ENCODE results near the gene ACIN1. TPM values are rescaled to one million over a fixed set of nuclear protein-coding genes. Genes with fewer than 3 reads are reported as not detected.
A peak's percentile ranks its signal among the peaks of the same experiment; 100 is the strongest.

Gene ACIN1
- total and polyA plus RNA-seq, 2 experiments from 2014 or later = 76.1 to 172 TPM

DNA sequence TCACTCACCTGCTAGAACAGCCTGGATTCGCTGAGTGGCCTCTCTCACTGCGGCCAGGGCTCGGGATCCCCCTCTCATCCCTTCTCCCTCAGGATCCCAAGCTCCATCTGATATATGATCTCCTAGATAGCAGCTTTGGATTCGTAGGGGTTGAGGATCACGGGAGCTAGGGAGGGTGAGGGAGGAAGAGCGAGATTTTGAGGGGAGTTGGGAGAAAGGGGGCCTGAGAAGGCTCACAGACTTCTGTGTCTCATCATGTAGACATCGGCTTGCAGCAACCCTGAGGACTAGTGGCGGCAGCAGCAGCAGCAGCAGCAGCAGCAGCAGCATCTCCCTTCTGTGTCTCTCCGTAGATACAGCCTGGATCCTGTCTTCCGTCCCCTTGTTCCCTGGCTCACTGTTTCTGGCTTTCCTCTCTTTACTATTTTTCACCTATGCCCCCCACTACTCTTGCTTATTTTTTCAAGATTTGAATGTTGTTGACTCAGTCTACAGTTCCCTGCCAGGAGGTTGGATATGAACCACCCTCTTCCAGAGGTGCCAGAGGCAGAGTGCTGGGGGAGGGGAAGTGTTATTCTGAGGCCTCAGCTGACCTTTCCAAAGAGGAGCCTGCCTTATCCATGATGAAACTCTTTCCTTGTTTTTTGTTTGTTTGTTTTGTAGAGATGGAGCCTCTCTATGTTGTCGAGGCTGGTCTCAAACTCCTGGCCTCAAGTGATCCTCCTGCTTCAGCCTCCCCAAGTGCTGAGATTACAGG, 9.8 kb upstream of the ACIN1 start, which contains the start of gene CIROP:
Gene CIROP (minus strand): TSS at position 399 of the 757 bp plus-strand sequence. CDS start 69 bp downstream, at position 330.
- H3K36me3 ChIP-seq (ENCODE audit: insufficient read depth) = no peaks in the 10 kb centered on the region
- H3K4me3 ChIP-seq = no peak within 1 kb of the TSS
- ATAC-seq (peak; percentile 57), DNase-seq (ENCODE audit: low spot score) (no peak)
- peak within 1 kb of the TSS; percentile 29 for H3K4me2 ChIP-seq
- peak within 1 kb of the TSS; percentile 19; the same call in 1 of the 3 replicates for H3K4me3 Mint-ChIP-seq
- H3K36me3 Mint-ChIP-seq (ENCODE audit: low read depth) = peaks cover 4% of the 10 kb centered on the region; the same call in 1 of the 3 replicates
- H3K27ac Mint-ChIP-seq = no peak within 1 kb of the TSS
- no peaks in the 10 kb centered on the region for H3K27me3 ChIP-seq (ENCODE audit: insufficient read depth)
- H3K4me1 ChIP-seq (ENCODE audit: insufficient read depth) = peaks cover 12% of the 10 kb centered on the region
- TF ChIP-seq STAT1 (IDR thresholded peaks at IDR 0.05; ENCODE audit: unreplicated experiment) (no peak), JUNB (IDR thresholded peaks at IDR 0.05; ENCODE audit: unreplicated experiment) (no peak), CREB1 (CRISPR knock-in tag; IDR thresholded peaks at IDR 0.05; ENCODE audit: low read depth) (no peak)
- TF ChIP-seq, protein P1, sequence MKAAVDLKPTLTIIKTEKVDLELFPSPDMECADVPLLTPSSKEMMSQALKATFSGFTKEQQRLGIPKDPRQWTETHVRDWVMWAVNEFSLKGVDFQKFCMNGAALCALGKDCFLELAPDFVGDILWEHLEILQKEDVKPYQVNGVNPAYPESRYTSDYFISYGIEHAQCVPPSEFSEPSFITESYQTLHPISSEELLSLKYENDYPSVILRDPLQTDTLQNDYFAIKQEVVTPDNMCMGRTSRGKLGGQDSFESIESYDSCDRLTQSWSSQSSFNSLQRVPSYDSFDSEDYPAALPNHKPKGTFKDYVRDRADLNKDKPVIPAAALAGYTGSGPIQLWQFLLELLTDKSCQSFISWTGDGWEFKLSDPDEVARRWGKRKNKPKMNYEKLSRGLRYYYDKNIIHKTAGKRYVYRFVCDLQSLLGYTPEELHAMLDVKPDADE (IDR thresholded peaks at IDR 0.05) = no peak
- TF ChIP-seq, protein P2, sequence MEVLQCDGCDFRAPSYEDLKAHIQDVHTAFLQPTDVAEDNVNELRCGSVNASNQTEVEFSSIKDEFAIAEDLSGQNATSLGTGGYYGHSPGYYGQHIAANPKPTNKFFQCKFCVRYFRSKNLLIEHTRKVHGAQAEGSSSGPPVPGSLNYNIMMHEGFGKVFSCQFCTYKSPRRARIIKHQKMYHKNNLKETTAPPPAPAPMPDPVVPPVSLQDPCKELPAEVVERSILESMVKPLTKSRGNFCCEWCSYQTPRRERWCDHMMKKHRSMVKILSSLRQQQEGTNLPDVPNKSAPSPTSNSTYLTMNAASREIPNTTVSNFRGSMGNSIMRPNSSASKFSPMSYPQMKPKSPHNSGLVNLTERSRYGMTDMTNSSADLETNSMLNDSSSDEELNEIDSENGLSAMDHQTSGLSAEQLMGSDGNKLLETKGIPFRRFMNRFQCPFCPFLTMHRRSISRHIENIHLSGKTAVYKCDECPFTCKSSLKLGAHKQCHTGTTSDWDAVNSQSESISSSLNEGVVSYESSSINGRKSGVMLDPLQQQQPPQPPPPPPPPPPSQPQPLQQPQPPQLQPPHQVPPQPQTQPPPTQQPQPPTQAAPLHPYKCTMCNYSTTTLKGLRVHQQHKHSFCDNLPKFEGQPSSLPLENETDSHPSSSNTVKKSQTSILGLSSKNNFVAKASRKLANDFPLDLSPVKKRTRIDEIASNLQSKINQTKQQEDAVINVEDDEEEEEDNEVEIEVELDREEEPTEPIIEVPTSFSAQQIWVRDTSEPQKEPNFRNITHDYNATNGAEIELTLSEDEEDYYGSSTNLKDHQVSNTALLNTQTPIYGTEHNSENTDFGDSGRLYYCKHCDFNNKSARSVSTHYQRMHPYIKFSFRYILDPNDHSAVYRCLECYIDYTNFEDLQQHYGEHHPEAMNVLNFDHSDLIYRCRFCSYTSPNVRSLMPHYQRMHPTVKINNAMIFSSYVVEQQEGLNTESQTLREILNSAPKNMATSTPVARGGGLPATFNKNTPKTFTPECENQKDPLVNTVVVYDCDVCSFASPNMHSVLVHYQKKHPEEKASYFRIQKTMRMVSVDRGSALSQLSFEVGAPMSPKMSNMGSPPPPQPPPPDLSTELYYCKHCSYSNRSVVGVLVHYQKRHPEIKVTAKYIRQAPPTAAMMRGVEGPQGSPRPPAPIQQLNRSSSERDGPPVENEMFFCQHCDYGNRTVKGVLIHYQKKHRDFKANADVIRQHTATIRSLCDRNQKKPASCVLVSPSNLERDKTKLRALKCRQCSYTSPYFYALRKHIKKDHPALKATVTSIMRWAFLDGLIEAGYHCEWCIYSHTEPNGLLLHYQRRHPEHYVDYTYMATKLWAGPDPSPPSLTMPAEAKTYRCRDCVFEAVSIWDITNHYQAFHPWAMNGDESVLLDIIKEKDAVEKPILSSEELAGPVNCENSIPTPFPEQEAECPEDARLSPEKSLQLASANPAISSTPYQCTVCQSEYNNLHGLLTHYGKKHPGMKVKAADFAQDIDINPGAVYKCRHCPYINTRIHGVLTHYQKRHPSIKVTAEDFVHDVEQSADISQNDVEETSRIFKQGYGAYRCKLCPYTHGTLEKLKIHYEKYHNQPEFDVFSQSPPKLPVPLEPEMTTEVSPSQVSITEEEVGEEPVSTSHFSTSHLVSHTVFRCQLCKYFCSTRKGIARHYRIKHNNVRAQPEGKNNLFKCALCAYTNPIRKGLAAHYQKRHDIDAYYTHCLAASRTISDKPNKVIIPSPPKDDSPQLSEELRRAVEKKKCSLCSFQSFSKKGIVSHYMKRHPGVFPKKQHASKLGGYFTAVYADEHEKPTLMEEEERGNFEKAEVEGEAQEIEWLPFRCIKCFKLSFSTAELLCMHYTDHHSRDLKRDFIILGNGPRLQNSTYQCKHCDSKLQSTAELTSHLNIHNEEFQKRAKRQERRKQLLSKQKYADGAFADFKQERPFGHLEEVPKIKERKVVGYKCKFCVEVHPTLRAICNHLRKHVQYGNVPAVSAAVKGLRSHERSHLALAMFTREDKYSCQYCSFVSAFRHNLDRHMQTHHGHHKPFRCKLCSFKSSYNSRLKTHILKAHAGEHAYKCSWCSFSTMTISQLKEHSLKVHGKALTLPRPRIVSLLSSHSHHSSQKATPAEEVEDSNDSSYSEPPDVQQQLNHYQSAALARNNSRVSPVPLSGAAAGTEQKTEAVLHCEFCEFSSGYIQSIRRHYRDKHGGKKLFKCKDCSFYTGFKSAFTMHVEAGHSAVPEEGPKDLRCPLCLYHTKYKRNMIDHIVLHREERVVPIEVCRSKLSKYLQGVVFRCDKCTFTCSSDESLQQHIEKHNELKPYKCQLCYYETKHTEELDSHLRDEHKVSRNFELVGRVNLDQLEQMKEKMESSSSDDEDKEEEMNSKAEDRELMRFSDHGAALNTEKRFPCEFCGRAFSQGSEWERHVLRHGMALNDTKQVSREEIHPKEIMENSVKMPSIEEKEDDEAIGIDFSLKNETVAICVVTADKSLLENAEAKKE (CRISPR knock-in tag; IDR thresholded peaks at IDR 0.05) = no peak
- TF ChIP-seq, protein P3, sequence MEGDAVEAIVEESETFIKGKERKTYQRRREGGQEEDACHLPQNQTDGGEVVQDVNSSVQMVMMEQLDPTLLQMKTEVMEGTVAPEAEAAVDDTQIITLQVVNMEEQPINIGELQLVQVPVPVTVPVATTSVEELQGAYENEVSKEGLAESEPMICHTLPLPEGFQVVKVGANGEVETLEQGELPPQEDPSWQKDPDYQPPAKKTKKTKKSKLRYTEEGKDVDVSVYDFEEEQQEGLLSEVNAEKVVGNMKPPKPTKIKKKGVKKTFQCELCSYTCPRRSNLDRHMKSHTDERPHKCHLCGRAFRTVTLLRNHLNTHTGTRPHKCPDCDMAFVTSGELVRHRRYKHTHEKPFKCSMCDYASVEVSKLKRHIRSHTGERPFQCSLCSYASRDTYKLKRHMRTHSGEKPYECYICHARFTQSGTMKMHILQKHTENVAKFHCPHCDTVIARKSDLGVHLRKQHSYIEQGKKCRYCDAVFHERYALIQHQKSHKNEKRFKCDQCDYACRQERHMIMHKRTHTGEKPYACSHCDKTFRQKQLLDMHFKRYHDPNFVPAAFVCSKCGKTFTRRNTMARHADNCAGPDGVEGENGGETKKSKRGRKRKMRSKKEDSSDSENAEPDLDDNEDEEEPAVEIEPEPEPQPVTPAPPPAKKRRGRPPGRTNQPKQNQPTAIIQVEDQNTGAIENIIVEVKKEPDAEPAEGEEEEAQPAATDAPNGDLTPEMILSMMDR (conservative IDR thresholded peaks at IDR 0.05; ENCODE audit: low read depth in 2 of 2) = no peak
- TF ChIP-seq, protein P4, sequence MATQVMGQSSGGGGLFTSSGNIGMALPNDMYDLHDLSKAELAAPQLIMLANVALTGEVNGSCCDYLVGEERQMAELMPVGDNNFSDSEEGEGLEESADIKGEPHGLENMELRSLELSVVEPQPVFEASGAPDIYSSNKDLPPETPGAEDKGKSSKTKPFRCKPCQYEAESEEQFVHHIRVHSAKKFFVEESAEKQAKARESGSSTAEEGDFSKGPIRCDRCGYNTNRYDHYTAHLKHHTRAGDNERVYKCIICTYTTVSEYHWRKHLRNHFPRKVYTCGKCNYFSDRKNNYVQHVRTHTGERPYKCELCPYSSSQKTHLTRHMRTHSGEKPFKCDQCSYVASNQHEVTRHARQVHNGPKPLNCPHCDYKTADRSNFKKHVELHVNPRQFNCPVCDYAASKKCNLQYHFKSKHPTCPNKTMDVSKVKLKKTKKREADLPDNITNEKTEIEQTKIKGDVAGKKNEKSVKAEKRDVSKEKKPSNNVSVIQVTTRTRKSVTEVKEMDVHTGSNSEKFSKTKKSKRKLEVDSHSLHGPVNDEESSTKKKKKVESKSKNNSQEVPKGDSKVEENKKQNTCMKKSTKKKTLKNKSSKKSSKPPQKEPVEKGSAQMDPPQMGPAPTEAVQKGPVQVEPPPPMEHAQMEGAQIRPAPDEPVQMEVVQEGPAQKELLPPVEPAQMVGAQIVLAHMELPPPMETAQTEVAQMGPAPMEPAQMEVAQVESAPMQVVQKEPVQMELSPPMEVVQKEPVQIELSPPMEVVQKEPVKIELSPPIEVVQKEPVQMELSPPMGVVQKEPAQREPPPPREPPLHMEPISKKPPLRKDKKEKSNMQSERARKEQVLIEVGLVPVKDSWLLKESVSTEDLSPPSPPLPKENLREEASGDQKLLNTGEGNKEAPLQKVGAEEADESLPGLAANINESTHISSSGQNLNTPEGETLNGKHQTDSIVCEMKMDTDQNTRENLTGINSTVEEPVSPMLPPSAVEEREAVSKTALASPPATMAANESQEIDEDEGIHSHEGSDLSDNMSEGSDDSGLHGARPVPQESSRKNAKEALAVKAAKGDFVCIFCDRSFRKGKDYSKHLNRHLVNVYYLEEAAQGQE (IDR thresholded peaks at IDR 0.05; ENCODE audit: unreplicated experiment) = no peak
- H3K27me3 Mint-ChIP-seq (ENCODE audit: insufficient read depth, low read depth, poor library complexity) = peaks cover 15% of the 10 kb centered on the region
- H2AFZ ChIP-seq = peak within 1 kb of the TSS; percentile 80
- H3F3A ChIP-seq (replicated peaks; ENCODE audit: low read depth) = no peaks in the 10 kb centered on the region
- H4K20me1 ChIP-seq (replicated peaks; ENCODE audit: insufficient read depth) = no peaks in the 10 kb centered on the region; the same call in 1 of the 2 replicates
- no peak within 1 kb of the TSS for H3K27ac ChIP-seq (ENCODE audit: low read depth)
- H3K9me3 Mint-ChIP-seq = peaks cover 5% of the 10 kb centered on the region; the same call in 2 of the 3 replicates
- H3K79me2 ChIP-seq (replicated peaks; ENCODE audit: insufficient read depth) = no peaks in the 10 kb centered on the region
- peaks cover 30% of the 10 kb centered on the region for H3K4me1 Mint-ChIP-seq
- H3K9me2 ChIP-seq (ENCODE audit: insufficient read depth) = 0 out of 2 replicates have a peak, but pooled peaks cover 4% of the 10 kb centered on the region

Data from GM23338 (cell line).